Bronchial epithelial cell (primary cell): ENCODE measurements around the gene GNG7. TPM values are rescaled to one million over a fixed set of nuclear protein-coding genes. Genes with fewer than 3 reads are reported as not detected.

Experiments used
- DNase-seq: peaks from one replicate; pipeline ENCODE4 v3.0.0-alpha.2; 2010; ENCODE audit warnings: low read depth
- FAIRE-seq: peaks from 2 replicates; lab custom pipeline; 2011; peaks lifted over from hg19 to GRCh38; lab: Jason Lieb, UNC
- H3K27me3 ChIP-seq: 2 replicates; pipeline ENCODE4 v1.5.1; 2011; ENCODE audit warnings: low read length; ENCODE audit not compliant: control insufficient read depth, insufficient read depth
- H3K36me3 ChIP-seq: 2 replicates; pipeline ENCODE4 v1.5.1; 2011; ENCODE audit warnings: low read length; ENCODE audit not compliant: control insufficient read depth, insufficient read depth
- H3K4me3 ChIP-seq: 2 replicates; pipeline ENCODE4 v1.5.1; 2011; ENCODE audit warnings: mild to moderate bottlenecking, low read depth, low read length, control low read depth
- CTCF ChIP-seq: IDR thresholded peaks from 2 replicates; pipeline ENCODE4 v1.5.1; 2011; ENCODE audit warnings: mild to moderate bottlenecking, moderate library complexity, low read length, control low read depth, inconsistent platforms; ENCODE audit not compliant: insufficient read depth, severe bottlenecking
- total RNA-seq: library from RNA; depleted of rRNA; stranded (reverse); fragments of >200 nt; gene quantifications from 2 replicates; pipeline ENCODE4 v1.2.1, GENCODE V29; 2014

Gene GNG7
- total RNA-seq, 1 donor from 2014 or later, result under 0.01 TPM

DNA sequence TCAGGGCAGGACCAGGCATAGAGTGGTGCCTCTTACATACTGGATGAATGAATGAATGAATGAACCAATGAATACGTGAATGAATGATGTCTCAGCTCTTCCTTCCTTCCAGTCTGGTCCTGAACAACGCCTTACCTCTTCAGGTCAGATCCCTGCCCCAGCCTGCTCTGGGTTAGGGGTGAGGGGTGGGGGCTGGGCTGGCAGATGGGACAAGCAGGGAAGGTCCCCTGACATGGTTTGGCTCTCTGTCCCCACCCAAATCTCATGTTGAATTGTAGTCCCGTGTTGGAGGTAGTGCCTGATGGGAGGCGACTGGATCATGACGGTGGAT, 9.3 kb upstream of the GNG7 start:
- no peak for DNase-seq
- H3K27me3 ChIP-seq, result no peaks in the 10 kb centered on the region
- no peak overlapping the region for H3K4me3 ChIP-seq
- H3K36me3 ChIP-seq, result no peaks in the 10 kb centered on the region
- TF ChIP-seq CTCF, result no peak
- FAIRE-seq, result no peak

- Histone ChIP-seq H3K27me3 (no peaks in the 10 kb centered on the region), H3K4me3 (no peak overlapping the region), H3K36me3 (no peaks in the 10 kb centered on the region)
- FAIRE-seq, result no peak
- no peak for TF ChIP-seq CTCF
- peak; percentile 12 for DNase-seq
Observed at GRCh38 chr19:2711172-2711874, 8.8 kb upstream of the GNG7 start.

DNA sequence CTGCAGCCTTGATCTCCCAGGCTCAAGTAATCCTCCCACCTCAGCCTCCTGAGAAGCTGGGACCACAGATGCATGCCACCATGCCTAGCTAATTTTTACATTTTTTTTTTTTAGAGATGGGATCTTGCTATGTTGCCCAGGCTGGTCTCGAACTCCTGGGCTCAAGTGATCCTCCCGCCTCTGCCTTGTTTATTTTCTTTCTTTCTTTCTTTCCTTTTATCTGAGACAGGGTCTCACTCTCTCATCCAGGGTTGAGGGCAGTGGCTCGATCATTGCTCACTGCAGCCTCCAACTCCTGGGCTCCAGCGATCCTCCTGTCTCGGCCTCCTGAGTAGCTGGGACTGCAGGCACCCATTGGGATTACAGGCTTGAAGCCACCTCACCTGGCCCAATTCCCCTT, 3.8 kb upstream of the GNG7 start:
- Histone ChIP-seq H3K27me3 (peaks cover 8% of the 10 kb centered on the region), H3K36me3 (no peaks in the 10 kb centered on the region), H3K4me3 (no peak overlapping the region)
- FAIRE-seq (no peak), DNase-seq (no peak)
- no peak for TF ChIP-seq CTCF

DNA sequence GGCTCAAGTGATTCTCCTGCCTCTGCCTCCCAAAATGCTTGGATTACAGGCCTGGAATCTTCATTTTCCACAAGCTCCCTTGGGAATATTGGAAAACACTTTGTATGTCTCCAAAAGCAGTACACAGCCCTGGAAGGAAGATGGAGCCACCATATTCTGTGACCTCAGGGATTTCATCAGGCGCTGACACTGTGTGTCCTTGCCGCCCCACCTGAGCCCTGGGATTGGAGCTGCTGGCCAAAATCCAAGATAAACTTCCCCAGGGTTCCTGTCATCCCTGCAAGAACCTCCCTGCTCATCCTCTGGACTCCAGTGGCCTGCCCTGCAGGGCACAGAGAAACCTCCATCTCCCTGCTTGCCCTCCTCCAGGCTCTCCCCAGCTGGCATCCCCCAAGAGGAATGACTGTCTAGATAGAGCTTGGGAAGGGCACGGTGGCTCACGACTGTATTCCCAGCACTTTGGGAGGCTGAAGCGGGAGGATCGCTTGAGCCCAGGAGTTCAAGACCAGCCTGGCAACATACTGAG, 1.3 kb upstream of the GNG7 start:
- FAIRE-seq (no peak), DNase-seq (no peak)
- no peaks in the 10 kb centered on the region for H3K36me3 ChIP-seq

DNA sequence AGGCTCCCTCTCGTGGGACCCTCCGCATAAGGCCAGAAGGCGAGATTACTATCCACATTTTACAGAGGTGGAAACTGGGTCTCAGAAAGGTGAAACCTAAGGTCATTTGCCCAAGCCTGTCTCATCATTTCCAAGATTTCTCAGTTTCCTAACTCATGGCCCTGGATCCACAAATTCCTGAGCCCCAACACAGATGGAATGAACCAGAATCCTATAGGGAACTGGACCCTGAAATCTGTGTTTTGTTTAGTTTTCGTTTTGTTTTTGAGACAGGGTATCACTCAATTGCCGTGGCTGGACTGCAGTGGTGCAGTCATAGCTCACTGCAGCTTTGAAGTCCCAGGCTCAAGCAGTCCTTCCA, 563 bp upstream of the GNG7 start:
- no peaks in the 10 kb centered on the region for H3K36me3 ChIP-seq
- DNase-seq (no peak), FAIRE-seq (no peak)
- peaks cover 8% of the 10 kb centered on the region for H3K27me3 ChIP-seq
- no peak overlapping the region for H3K4me3 ChIP-seq
- no peak for TF ChIP-seq CTCF

More for the DNA sequence above, 1.3 kb upstream of the GNG7 start:
- no peak for TF ChIP-seq CTCF
- Histone ChIP-seq H3K4me3 (no peak overlapping the region), H3K27me3 (peaks cover 8% of the 10 kb centered on the region)
